IPS-NIHi11 (cell line): ENCODE data around the gene SH2D5.
"Not testable (repeated sequence)": the region's sequence is repeated elsewhere in the genome, so short reads cannot be mapped to it uniquely, and the experiment has no call there.

Experiments
- DNase-seq: peaks from one replicate; pipeline ENCODE4 v3.0.0; 2012; ENCODE audit warnings: mixed read lengths, low spot score

Gene SH2D5

GRCh38 chr1:20695515-20695914, 37.0 kb downstream of the SH2D5 start:
- DNase-seq, result no peak

- no peak for DNase-seq
These were observed 38.9 kb downstream of the SH2D5 start for GRCh38 chr1:20693623-20694022.

GRCh38 chr1:20691872-20692271, 40.6 kb downstream of the SH2D5 start:
- DNase-seq, result no peak

- DNase-seq, result no peak
These were observed 42.9 kb downstream of the SH2D5 start for GRCh38 chr1:20689645-20690056.

GRCh38 chr1:20686883-20687725, 45.4 kb downstream of the SH2D5 start:
- no peak for DNase-seq

- DNase-seq, result no peak
These were observed 46.8 kb downstream of the SH2D5 start for GRCh38 chr1:20685741-20686140.

- DNase-seq, result no peak
These were observed 47.3 kb downstream of the SH2D5 start for GRCh38 chr1:20685099-20685662.

GRCh38 chr1:20684651-20685050, 47.9 kb downstream of the SH2D5 start:
- no peak for DNase-seq

- DNase-seq, result no peak
These were observed 48.4 kb downstream of the SH2D5 start for GRCh38 chr1:20684050-20684620.

- no peak for DNase-seq
These were observed 48.9 kb downstream of the SH2D5 start for GRCh38 chr1:20683614-20684013.

- DNase-seq, result no peak
These were observed 49.8 kb downstream of the SH2D5 start for GRCh38 chr1:20682571-20683236.

GRCh38 chr1:20681999-20682398, 50.5 kb downstream of the SH2D5 start:
- DNase-seq, result no peak

- DNase-seq, result no peak
These were observed 52.2 kb downstream of the SH2D5 start for GRCh38 chr1:20680269-20680668.

GRCh38 chr1:20678599-20678998, 53.9 kb downstream of the SH2D5 start:
- DNase-seq, result no peak

GRCh38 chr1:20673626-20674025, 58.9 kb downstream of the SH2D5 start:
- DNase-seq, result not testable (repeated sequence)

GRCh38 chr1:20672265-20672632, 60.3 kb downstream of the SH2D5 start:
- DNase-seq, result no peak

GRCh38 chr1:20670936-20671335, 61.6 kb downstream of the SH2D5 start:
- DNase-seq, result no peak
